GM19239 (cell line): ENCODE data around the gene NRXN3.

Source experiments
- DNase-seq: peaks from one replicate; pipeline ENCODE4 v3.0.0; 2011; ENCODE audit warnings: low spot score; ENCODE audit not compliant: insufficient read length
- FAIRE-seq: peaks from 2 replicates; lab custom pipeline; 2011; peaks lifted over from hg19 to GRCh38; lab: Jason Lieb, UNC

Gene NRXN3

GRCh38 chr14:79404874-79405511 lies 1234.8 kb downstream of the NRXN3 start:
- DNase-seq (no peak), FAIRE-seq (no peak)

- FAIRE-seq (no peak), DNase-seq (no peak)
Measured at GRCh38 chr14:79405512-79405910, 1235.3 kb downstream of the NRXN3 start.

DNA sequence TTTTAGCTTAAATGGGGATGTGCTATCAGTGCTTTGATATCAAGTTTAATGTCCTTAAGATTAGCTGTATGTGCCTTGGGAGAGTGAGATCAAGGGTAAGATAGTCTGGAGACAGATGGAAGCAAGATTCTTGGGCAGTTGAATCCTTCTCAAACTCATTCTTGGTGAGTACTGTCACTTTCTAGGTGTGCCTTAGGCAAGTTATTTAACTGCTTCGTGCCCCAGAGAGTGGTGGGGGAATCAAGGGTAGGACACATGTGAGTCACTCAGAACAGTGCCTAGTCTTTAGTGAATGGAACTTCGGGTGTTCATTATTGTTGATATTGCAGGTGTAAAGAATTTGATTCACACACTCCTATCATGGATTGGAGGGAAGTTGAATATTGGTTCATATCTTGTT lies 1237.4 kb downstream of the NRXN3 start:
- DNase-seq (no peak), FAIRE-seq (no peak)

- FAIRE-seq (no peak), DNase-seq (no peak)
Measured at GRCh38 chr14:79408696-79409095, 1238.5 kb downstream of the NRXN3 start.

DNA sequence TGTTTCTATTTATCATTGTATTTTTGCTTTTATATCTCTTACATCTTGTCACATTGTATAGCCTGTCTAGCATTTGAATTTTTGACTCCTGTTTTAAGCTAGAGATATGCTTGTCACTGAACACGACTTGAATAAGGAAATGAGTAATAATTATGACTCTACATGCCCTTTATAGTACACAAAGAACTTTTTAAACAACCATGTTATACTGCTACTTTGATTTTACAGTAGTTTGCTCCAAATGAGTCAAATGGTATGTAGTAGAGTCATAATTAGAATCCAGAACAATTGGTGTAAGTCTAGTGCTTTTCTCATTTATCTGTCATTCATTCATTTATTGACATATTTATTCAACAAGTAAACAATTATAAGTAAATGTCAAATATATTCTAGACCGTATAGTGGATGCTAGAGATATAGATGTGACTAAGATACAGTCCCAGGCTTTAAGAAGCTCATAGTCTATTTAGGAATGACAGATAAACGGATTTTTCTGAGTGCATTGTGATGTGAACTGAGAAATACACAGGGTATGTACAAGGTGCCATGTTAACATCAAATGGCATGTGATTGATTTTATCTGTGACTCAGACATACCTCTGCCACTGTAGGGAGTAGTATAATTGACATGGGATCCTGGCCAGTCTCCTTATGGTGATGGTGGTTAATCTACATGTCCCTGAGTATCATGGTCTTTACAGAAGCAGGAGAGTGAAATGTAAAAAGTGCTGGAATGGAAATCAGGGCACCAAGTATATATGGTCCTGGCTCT lies 1241.4 kb downstream of the NRXN3 start:
- no peak for FAIRE-seq
- no peak for DNase-seq

DNA sequence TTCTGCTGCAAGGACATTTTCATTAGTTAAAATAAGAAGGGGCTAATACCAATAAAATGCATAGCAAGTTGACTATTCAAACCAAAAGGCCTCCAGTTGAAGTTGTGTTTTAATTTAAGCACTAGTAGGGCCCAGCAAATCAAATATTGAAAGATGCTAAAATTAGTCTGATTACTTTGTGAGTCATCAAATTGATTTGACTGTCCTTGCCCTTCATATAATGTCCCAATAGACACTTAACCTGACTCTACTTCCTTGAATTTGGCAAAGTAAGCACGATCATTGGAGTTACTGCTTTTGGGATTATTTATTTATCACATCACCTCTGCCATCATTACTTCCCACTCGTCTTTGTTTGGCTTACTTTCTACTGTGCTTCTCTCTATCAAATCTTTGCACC lies 1242.6 kb downstream of the NRXN3 start:
- DNase-seq = no peak
- no peak for FAIRE-seq

DNA sequence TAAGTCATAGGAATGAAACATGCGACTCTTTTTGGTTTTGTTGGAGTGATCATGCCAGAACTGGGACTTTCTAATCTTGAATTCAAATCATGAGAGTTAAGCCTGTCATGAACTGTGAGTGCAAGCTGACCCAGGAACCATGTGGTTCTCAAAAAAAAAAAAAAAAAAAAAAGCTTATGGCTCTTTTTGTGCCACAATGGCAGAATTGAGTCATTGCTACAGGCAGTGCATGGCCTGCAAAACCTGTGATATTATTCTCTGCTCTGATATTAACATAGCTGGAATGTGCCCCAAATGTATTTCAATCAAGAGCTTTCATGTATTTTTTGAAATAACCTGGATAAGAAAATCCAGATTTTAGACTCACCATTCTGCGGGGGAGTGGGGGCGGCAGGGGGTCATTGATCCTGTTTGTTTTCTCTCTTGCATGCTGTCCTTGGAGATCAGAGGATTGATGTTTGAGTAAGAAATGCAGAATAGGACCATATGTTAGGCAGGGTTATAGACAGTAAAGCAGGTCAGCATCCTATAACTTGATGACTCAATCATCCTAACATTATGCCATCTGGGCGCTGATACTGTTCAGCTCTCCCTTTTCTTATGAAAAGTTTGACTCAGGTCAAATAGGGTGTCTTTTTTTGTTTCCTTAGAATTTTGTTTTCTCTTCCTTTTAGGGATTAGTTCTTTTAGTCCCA lies 1243.7 kb downstream of the NRXN3 start:
- no peak for FAIRE-seq
- no peak for DNase-seq

DNA sequence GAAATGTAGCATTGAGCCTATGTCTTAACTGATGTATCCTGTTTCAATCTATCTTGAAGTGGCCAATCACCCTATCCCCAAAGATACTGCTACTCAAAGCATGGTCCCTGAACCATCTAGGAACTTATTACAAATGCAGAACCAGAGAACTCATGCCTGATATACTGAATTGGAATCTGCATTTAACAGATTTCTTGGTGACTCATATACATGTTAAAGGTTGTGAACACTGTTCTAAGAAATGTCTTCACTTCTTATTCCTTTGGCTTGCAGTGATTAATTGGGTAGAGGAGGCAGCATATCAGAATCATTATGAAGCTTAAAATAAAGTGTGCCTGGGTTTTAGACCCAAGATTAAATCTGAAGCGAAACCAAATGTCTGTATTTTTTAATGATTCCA lies 1245.6 kb downstream of the NRXN3 start:
- no peak for DNase-seq
- FAIRE-seq = no peak

DNA sequence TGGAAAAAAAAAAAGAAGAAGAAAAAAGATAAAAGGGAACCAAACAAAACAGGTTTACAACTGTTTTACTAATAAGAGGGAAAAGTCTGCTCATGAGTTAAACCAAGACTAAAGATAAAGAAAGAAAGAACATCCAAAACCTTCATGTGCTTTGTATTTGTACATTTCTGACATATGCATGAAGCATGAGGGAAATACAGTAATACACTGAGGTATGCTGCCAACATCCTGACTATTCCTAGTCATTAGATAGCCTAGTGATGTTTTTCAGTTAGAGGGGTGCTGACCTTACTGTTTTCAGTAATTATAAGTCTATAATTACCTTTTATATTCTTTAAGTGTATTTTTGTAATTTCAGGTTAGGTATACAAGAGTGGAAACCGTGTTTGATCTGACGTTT lies 1247.8 kb downstream of the NRXN3 start:
- DNase-seq = no peak
- FAIRE-seq = no peak

DNA sequence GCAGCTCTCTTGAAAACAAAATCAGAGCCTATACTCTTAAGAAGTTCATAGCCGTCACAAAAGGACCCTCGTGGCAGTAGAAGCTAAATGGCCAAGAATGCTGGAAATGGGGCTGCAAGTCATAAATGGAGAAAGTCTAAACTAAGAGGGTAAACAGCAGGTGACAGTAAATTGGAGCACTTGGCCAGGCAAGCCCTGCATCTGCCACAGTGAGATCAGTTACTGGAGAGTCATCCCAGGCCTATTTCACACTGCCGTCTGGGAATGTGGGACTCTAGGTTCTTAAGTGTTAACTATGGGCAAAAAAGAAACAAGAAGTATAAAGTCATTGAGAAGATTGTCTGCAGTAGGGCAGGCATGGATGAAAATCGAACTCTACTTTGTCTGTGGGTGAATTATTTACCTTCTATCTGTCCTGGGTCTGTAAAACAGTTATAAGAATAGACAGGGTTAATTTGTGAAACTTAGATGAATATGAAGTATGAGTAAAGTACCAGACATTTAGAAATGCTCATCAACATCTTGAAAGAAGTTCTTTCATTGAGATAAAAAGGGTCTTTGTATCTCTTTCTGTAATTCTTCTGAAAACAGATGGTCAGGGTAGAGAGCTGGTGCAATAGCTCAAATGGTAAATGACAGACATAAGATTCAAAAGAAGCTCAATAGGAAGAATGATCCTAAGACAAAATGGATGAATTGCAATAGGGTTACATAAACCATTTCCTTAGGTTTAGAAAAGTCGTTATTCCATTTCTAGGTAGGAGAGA lies 1248.7 kb downstream of the NRXN3 start:
- FAIRE-seq = no peak
- DNase-seq = no peak

DNA sequence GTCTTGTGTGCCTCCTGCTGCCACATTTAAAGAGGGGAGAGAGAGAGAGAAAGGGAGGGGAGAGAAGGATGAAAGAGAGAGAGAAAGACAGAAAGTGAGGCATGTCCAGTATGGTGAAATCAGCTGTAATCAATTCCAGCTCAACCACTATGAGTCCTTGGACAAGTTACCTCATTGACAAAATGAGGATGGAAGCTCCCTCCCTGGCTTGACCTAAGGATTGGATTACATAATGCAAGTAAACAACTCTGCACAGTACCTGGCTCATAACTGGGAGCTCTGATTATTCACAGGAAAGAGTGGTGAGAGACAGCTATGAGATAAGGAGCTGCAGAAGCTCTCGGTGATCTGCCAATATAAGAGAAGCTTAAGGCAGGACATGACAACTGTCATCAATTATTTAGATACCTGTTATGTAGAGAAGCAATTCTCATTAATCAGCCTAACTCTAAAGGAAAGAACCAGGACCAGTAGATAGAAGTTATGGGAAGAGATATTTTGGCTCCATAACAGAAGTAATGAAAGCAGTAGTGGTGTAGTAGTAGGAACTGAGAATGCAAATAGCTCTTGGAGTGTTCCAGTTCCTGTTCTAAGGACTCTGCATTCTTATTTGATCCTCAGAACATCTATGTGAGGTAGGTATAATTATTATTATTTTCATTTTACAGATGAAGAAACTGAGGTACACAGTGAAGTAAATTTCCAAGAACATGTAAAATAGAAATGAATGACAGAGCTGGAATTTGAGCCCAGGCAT lies 1249.6 kb downstream of the NRXN3 start:
- FAIRE-seq (no peak), DNase-seq (no peak)

- DNase-seq = no peak
- FAIRE-seq = no peak
Measured at GRCh38 chr14:79420725-79421124, 1250.6 kb downstream of the NRXN3 start.

DNA sequence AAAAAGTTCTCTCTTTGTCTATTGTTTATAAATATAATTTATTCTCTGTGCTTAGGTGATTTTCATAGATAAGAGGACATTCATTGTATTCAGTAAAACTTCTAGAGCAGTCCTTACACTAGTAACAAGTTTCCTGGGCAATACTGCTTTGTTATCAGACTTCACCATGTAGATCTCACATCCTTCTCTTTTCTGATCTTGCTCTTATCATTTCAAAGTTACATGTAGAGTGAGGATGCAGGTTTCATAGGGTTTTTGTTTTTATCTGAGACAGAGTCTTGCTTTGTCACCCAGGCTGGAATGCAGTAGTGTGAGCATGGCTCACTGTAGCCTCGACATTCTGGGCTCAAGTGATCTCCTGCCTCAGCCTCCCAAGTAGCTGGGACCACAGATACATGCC lies 1251.6 kb downstream of the NRXN3 start:
- FAIRE-seq = no peak
- no peak for DNase-seq

DNA sequence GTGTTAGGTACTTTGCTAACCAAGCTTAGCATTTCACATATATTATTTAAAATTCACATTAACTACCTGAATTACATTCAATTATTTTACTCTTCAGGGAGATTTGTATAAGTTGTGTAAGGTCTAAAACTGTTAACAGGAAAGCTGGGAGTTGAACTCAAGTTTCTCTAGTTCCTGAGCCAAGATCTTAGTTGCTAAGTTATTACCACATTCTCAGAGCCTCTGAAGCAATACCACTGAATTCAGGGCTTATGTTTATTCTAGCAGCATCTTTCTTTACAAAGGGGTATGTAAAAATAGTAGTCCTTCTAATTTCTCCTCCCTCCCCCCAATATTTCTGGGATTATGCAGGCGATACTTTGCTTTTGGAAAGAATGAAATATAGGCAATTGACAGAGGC lies 1254.3 kb downstream of the NRXN3 start:
- DNase-seq = no peak
- no peak for FAIRE-seq

GRCh38 chr14:79426103-79426755 lies 1256.1 kb downstream of the NRXN3 start:
- no peak for FAIRE-seq

DNA sequence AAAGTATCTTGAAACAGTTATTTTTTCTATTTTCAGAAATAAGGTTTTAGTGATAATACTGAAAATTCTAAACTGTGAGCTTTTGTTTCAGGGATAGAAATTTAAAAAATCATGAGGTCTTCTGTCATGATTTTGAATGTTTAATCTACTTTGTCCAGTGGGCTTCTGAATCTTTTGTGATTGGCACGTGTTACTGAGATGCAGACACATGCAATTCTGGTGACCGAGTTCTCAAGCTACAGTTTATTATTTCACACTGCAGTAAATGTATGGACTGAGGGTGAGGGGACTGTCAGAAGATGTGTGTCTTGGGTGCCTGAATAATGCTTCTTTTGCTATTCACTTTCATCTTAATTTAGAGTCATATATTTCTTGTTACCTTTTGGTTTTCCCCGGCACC lies 1262.5 kb downstream of the NRXN3 start:
- DNase-seq (no peak), FAIRE-seq (no peak)

More at GRCh38 chr14:79426103-79426755, 1256.1 kb downstream of the NRXN3 start:
- no peak for DNase-seq

DNA sequence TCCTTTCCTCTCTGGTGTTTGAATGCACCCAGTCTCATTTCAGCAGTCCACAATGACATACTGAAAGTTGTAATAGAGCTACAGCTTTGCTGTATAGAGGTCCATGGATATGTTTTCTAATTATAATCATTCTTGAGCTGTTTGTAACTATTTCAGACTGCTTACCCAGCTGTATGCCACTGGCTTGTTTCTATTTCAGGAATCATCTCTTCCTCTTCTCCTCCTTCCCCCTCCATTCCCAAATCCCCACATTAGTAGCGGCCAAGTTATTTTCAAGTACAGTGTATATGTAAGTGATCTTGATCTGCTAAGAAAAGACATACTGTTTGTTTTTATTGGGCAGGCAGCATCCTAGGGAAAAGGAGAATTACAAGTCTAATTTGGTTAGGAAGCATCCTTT lies 1266.2 kb downstream of the NRXN3 start:
- FAIRE-seq (no peak), DNase-seq (no peak)

GRCh38 chr14:79437951-79438350 lies 1267.8 kb downstream of the NRXN3 start:
- DNase-seq = no peak
- FAIRE-seq = no peak

GRCh38 chr14:79438696-79439342 lies 1268.6 kb downstream of the NRXN3 start:
- no peak for FAIRE-seq

More at GRCh38 chr14:79438696-79439342, 1268.6 kb downstream of the NRXN3 start:
- DNase-seq = no peak
